Loucy (cell line): ENCODE measurements around the gene ZNRD2.

Source experiments
- H2AFZ ChIP-seq: fragments of 200-600 bp; sonication (generic); 2 replicates; pipeline ENCODE4 v1.6.0; 2016; ENCODE audit warnings: antibody characterized with exemption, mild to moderate bottlenecking, low read length, moderate library complexity
- H3F3A ChIP-seq: fragments of 200-600 bp; 2 replicates; pipeline ENCODE4 v1.6.0; 2016; ENCODE audit warnings: antibody characterized with exemption, low read depth, mild to moderate bottlenecking
- H3K27me3 ChIP-seq: fragments of 200-600 bp; sonication (generic); 2 replicates; pipeline ENCODE4 v1.6.1; 2014; ENCODE audit warnings: low read length, mild to moderate bottlenecking; ENCODE audit not compliant: insufficient read depth, poor library complexity, severe bottlenecking
- H3K36me3 ChIP-seq: fragments of 200-600 bp; sonication (generic); 2 replicates; pipeline ENCODE4 v1.6.1; 2016; ENCODE audit warnings: low read length; ENCODE audit not compliant: insufficient read depth
- H3K4me1 ChIP-seq: fragments of 200-600 bp; sonication (generic); 2 replicates; pipeline ENCODE4 v1.5.1; 2014; ENCODE audit warnings: low read length, mild to moderate bottlenecking; ENCODE audit not compliant: insufficient read depth, poor library complexity, severe bottlenecking
- H3K4me2 ChIP-seq: fragments of 200-600 bp; sonication (generic); 2 replicates; pipeline ENCODE4 v1.6.0; 2014; ENCODE audit warnings: antibody characterized with exemption, low read length, low read depth, mild to moderate bottlenecking; ENCODE audit not compliant: poor library complexity, severe bottlenecking
- H3K4me3 ChIP-seq: fragments of 200-600 bp; sonication (generic); 2 replicates; pipeline ENCODE4 v1.5.1; 2014; ENCODE audit warnings: low read length, mild to moderate bottlenecking, mixed read lengths; ENCODE audit not compliant: poor library complexity, severe bottlenecking
- H3K79me2 ChIP-seq: fragments of 200-600 bp; sonication (generic); 2 replicates; pipeline ENCODE4 v1.6.1; 2014; ENCODE audit warnings: low read length; ENCODE audit not compliant: insufficient read depth
- H3K9ac ChIP-seq: fragments of 200-600 bp; sonication (generic); 2 replicates; pipeline ENCODE4 v1.6.0; 2014; ENCODE audit warnings: mild to moderate bottlenecking, low read depth, low read length, moderate library complexity; ENCODE audit not compliant: poor library complexity, severe bottlenecking
- H3K9me2 ChIP-seq: fragments of 200-600 bp; sonication (generic); replicated peaks from 2 replicates; pipeline ENCODE4 v1.6.1; 2016; ENCODE audit warnings: low read depth, low read length, mixed read lengths
- H3K9me3 ChIP-seq: fragments of 200-600 bp; sonication (generic); 2 replicates; pipeline ENCODE4 v1.6.1; 2014; ENCODE audit warnings: mild to moderate bottlenecking, antibody characterized with exemption, low read length, low read depth; ENCODE audit not compliant: insufficient read depth
- H4K20me1 ChIP-seq: fragments of 200-600 bp; sonication (generic); 2 replicates; pipeline ENCODE4 v1.6.0; 2014; ENCODE audit warnings: antibody characterized with exemption, low read length, mild to moderate bottlenecking; ENCODE audit not compliant: insufficient read depth, poor library complexity, severe bottlenecking
- CTCF ChIP-seq: fragments of 200-600 bp; sonication (generic); conservative IDR thresholded peaks from 2 replicates; pipeline ENCODE4 v1.5.1; 2014; ENCODE audit warnings: mild to moderate bottlenecking, antibody characterized with exemption, low read length
- EZH2phosphoT487 ChIP-seq: fragments of 200-600 bp; IDR thresholded peaks from 2 replicates; pipeline ENCODE4 v1.6.1; 2018; ENCODE audit warnings: antibody characterized with exemption, mild to moderate bottlenecking, moderate library complexity, borderline replicate concordance

Gene ZNRD2

DNA sequence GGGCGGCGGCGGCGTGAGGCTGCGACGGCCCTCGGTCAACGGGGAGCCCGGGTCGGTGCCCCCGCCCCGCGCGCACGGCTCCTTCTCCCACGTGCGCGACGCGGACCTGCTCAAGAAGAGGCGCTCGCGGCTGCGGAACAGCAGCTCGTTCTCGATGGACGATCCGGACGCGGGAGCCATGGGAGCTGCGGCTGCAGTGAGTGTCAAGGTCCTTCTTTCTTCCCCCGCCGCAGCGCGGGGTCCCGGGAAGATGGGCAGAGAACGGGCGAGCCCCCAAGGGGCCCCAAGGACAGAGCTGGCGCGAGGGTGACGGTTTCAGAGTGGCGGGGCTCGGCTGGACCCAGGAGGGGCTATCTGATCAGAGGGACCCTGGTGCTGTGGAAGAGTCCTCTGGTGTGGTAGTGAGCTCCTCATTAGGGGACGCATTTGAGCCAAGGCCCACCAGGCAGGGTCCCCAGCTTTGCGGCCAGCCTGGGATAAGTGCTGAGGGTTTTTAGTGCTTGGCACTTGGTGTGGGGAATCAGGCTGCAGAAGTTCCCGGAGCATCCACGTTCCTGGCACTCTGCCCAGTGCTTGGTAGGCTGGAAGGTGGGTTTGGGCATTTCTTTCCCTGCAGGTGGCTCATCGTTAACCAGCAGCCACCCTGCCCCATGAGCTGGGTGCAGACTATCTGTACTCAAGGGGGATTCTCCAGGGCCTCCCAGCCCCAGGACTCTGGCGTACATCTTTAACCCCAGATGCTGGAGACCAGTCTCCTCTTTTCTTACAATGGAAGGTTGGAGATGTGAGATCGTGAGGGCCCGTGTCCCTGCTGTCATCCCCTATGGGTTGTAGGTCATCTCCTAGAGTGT is 15.3 kb downstream of the ZNRD2 start:
- H2AFZ ChIP-seq: no peak overlapping the region
- no peaks in the 10 kb centered on the region for H3F3A ChIP-seq
- no peak overlapping the region for H3K4me3 ChIP-seq
- H3K4me2 ChIP-seq: no peak overlapping the region
- no peaks in the 10 kb centered on the region for H3K79me2 ChIP-seq
- no peaks in the 10 kb centered on the region for H3K9me2 ChIP-seq
- H3K36me3 ChIP-seq: no peaks in the 10 kb centered on the region
- H3K9me3 ChIP-seq: no peaks in the 10 kb centered on the region
- no peak overlapping the region for H3K9ac ChIP-seq
- TF ChIP-seq EZH2phosphoT487 (no peak), CTCF (no peak)
- peaks cover 2% of the 10 kb centered on the region for H4K20me1 ChIP-seq
- no peaks in the 10 kb centered on the region for H3K27me3 ChIP-seq
- peaks cover 20% of the 10 kb centered on the region for H3K4me1 ChIP-seq

DNA sequence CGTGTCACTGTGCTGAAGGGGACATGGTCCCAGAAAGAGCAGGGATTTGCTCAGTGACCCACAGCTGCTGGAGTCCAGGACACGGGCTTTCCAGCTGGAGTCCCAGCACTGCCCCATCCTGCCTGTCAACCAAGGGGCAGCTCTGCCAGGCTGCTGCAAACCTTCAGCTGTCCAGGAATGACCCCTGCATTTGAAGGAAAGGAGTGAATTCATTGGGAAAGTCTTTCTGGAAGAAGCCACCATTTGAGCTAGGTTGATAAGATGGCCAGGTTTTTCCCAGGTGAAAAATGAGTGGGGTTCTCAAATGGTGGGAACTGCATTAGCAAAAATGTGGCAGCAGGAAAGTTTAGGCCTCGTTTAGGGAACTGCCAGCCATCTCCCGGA is 16.0 kb downstream of the ZNRD2 start:
- H3K4me2 ChIP-seq: no peak overlapping the region
- no peaks in the 10 kb centered on the region for H3F3A ChIP-seq
- no peaks in the 10 kb centered on the region for H3K9me2 ChIP-seq
- no peak overlapping the region for H2AFZ ChIP-seq
- H3K27me3 ChIP-seq: no peaks in the 10 kb centered on the region
- H3K4me1 ChIP-seq: peaks cover 20% of the 10 kb centered on the region
- no peak overlapping the region for H3K9ac ChIP-seq
- no peak for TF ChIP-seq CTCF
- no peak for TF ChIP-seq EZH2phosphoT487
- H3K4me3 ChIP-seq: no peak overlapping the region
- peaks cover 2% of the 10 kb centered on the region for H4K20me1 ChIP-seq
- H3K36me3 ChIP-seq: no peaks in the 10 kb centered on the region
- H3K9me3 ChIP-seq: no peaks in the 10 kb centered on the region
- H3K79me2 ChIP-seq: no peaks in the 10 kb centered on the region

GRCh38 chr11:65586676-65587075 is 16.4 kb downstream of the ZNRD2 start:
- peaks cover 20% of the 10 kb centered on the region for H3K4me1 ChIP-seq
- no peaks in the 10 kb centered on the region for H3K79me2 ChIP-seq
- no peak overlapping the region for H2AFZ ChIP-seq
- H4K20me1 ChIP-seq: peaks cover 2% of the 10 kb centered on the region
- H3F3A ChIP-seq: no peaks in the 10 kb centered on the region
- H3K4me2 ChIP-seq: no peak overlapping the region
- no peaks in the 10 kb centered on the region for H3K9me2 ChIP-seq
- H3K27me3 ChIP-seq: no peaks in the 10 kb centered on the region
- no peak for TF ChIP-seq CTCF
- no peak for TF ChIP-seq EZH2phosphoT487
- no peaks in the 10 kb centered on the region for H3K36me3 ChIP-seq
- no peak overlapping the region for H3K9ac ChIP-seq
- no peak overlapping the region for H3K4me3 ChIP-seq
- H3K9me3 ChIP-seq: no peaks in the 10 kb centered on the region
